Bronchial epithelial cell (primary cell): ENCODE results near the gene ZDHHC22. TPM values are rescaled to one million over a fixed set of nuclear protein-coding genes. Genes with fewer than 3 reads are reported as not detected.

Experiments
- DNase-seq: peaks from one replicate; pipeline ENCODE4 v3.0.0-alpha.2; 2010; ENCODE audit warnings: low read depth
- FAIRE-seq: peaks from 2 replicates; lab custom pipeline; 2011; peaks lifted over from hg19 to GRCh38; lab: Jason Lieb, UNC
- H3K27me3 ChIP-seq: 2 replicates; pipeline ENCODE4 v1.5.1; 2011; ENCODE audit warnings: low read length; ENCODE audit not compliant: control insufficient read depth, insufficient read depth
- H3K36me3 ChIP-seq: 2 replicates; pipeline ENCODE4 v1.5.1; 2011; ENCODE audit warnings: low read length; ENCODE audit not compliant: control insufficient read depth, insufficient read depth
- H3K4me3 ChIP-seq: 2 replicates; pipeline ENCODE4 v1.5.1; 2011; ENCODE audit warnings: mild to moderate bottlenecking, low read depth, low read length, control low read depth
- total RNA-seq: library from RNA; depleted of rRNA; stranded (reverse); fragments of >200 nt; gene quantifications from 2 replicates; pipeline ENCODE4 v1.2.1, GENCODE V29; 2014
- TF ChIP-seq, protein P1 (sequence below): IDR thresholded peaks from 2 replicates; pipeline ENCODE4 v1.5.1; 2011; ENCODE audit warnings: mild to moderate bottlenecking, moderate library complexity, low read length, control low read depth, inconsistent platforms; ENCODE audit not compliant: insufficient read depth, severe bottlenecking

Gene ZDHHC22
- total RNA-seq, 1 donor from 2014 or later, result not detected

- Histone ChIP-seq H3K36me3 (no peaks in the 10 kb centered on the region), H3K4me3 (peak within 1 kb of the TSS; percentile 88), H3K27me3 (no peaks in the 10 kb centered on the region)
- no peak for FAIRE-seq
- TF ChIP-seq, protein P1, sequence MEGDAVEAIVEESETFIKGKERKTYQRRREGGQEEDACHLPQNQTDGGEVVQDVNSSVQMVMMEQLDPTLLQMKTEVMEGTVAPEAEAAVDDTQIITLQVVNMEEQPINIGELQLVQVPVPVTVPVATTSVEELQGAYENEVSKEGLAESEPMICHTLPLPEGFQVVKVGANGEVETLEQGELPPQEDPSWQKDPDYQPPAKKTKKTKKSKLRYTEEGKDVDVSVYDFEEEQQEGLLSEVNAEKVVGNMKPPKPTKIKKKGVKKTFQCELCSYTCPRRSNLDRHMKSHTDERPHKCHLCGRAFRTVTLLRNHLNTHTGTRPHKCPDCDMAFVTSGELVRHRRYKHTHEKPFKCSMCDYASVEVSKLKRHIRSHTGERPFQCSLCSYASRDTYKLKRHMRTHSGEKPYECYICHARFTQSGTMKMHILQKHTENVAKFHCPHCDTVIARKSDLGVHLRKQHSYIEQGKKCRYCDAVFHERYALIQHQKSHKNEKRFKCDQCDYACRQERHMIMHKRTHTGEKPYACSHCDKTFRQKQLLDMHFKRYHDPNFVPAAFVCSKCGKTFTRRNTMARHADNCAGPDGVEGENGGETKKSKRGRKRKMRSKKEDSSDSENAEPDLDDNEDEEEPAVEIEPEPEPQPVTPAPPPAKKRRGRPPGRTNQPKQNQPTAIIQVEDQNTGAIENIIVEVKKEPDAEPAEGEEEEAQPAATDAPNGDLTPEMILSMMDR, result no peak
- DNase-seq, result peak; percentile 94
Observed at GRCh38 chr14:77097700-77098528, 43.7 kb downstream of the ZDHHC22 start, which contains the start of gene CIPC. Gene CIPC (plus strand): TSS chr14:77098258. CDS start chr14:77105709, 7,451 bp downstream.

GRCh38 chr14:77097006-77097699 lies 44.4 kb downstream of the ZDHHC22 start:
- peak overlapping the region; percentile 62 for H3K4me3 ChIP-seq

GRCh38 chr14:77094672-77095284 lies 46.8 kb downstream of the ZDHHC22 start:
- no peak for FAIRE-seq
- no peaks in the 10 kb centered on the region for H3K27me3 ChIP-seq
- H3K4me3 ChIP-seq, result no peak overlapping the region
- peak; percentile 70 for DNase-seq
- H3K36me3 ChIP-seq, result no peaks in the 10 kb centered on the region
- TF ChIP-seq, protein P1, result peak; percentile 79

More at GRCh38 chr14:77097006-77097699, 44.4 kb downstream of the ZDHHC22 start:
- TF ChIP-seq, protein P1, result no peak
- peak; percentile 41 for DNase-seq
- FAIRE-seq, result no peak
- Histone ChIP-seq H3K36me3 (no peaks in the 10 kb centered on the region), H3K27me3 (no peaks in the 10 kb centered on the region)

DNA sequence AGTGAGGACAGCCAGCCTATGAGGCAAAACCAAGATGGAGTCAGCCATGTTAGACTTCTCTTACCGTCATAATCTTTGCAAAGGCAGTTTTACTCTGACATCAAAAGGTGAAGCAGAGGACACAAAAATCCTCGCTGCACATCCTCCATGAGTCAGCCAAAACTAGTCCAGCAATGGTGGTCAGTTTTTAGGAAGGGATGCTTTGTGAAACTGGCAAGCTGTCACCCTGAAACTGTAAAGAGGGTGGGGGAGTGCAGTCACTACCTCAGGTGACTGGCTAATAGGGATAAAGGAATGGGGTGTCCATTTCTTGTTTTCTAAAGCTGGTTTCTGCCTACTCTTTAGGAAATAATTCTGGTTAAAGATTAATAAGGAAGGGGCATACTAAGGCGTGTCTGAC lies 48.9 kb downstream of the ZDHHC22 start:
- FAIRE-seq (no peak), DNase-seq (no peak)
- TF ChIP-seq, protein P1, result no peak
- no peaks in the 10 kb centered on the region for H3K36me3 ChIP-seq
- no peak overlapping the region for H3K4me3 ChIP-seq
- H3K27me3 ChIP-seq, result no peaks in the 10 kb centered on the region

DNA sequence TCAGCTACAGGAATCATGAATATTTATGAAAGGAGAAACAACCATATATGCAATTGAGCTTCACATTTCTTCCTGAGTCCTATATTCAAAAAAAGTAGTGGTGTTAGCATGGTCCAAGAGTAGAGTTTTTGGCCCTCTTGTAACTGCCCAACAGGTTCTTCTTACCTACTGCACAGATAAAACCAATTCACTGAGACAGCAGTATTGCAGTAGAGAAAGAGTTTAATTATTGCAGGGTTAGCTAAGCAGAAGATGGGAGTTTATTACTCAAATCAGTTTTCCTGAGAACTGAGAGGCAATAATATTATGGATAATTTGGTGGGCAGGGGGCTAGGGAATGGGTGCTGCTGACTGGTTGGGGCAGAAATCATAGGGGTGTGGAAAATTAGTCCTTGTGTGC lies 50.1 kb downstream of the ZDHHC22 start:
- TF ChIP-seq, protein P1, result no peak
- FAIRE-seq (no peak), DNase-seq (no peak)
- Histone ChIP-seq H3K36me3 (no peaks in the 10 kb centered on the region), H3K27me3 (no peaks in the 10 kb centered on the region), H3K4me3 (no peak overlapping the region)
